Measurements from ENCODE around the gene ZNF771. TPM values are rescaled to one million over a fixed set of nuclear protein-coding genes. Genes with fewer than 3 reads are reported as not detected.

Gene ZNF771
- polyA plus RNA-seq, 1 donor (not counting 4 experiments of a cell fraction or from before 2014, with no cell fraction given) = 4.0 TPM

- Histone ChIP-seq H3K4me3 (ENCODE audit: control insufficient read depth in 2 of 3, extremely low read depth in 1 of 3, insufficient read depth in 2 of 3, low read depth in 1 of 3, low read length in 3 of 3) (no peak overlapping the region), H4K20me1 (ENCODE audit: control insufficient read depth, extremely low read depth, insufficient read depth, low read length) (no peaks in the 10 kb centered on the region), H3K9me1 (ENCODE audit: control insufficient read depth, extremely low read depth, insufficient read depth, low read length) (no peaks in the 10 kb centered on the region), H3K27me3 (ENCODE audit: control insufficient read depth, extremely low read depth, insufficient read depth, low read length) (no peaks in the 10 kb centered on the region), H3K4me1 (ENCODE audit: control insufficient read depth, extremely low read depth, insufficient read depth, low read length) (peaks cover 9% of the 10 kb centered on the region), H2AFZ (ENCODE audit: control insufficient read depth, low read length) (no peak overlapping the region), H3K9me3 (ENCODE audit: control insufficient read depth, low read depth, low read length) (no peaks in the 10 kb centered on the region), H3K79me2 (ENCODE audit: control insufficient read depth, insufficient read depth, low read length) (no peaks in the 10 kb centered on the region), H3K9ac (ENCODE audit: control insufficient read depth, extremely low read depth, insufficient read depth, low read length) (no peak overlapping the region), H3K4me2 (ENCODE audit: control insufficient read depth, extremely low read depth, insufficient read depth, low read depth, low read length) (no peak overlapping the region), H3K27ac (ENCODE audit: control insufficient read depth, insufficient read depth, low read length) (no peak overlapping the region), H3K36me3 (ENCODE audit: control insufficient read depth in 2 of 2, extremely low read depth in 1 of 2, insufficient read depth in 2 of 2, low read length in 2 of 2) (peaks cover 0 to 2% of the 10 kb centered on the region in 2 experiments)
- FAIRE-seq (no peak), DNase-seq (ENCODE audit: low read depth, low spot score) (no peak)
- no peak for TF ChIP-seq EZH2 (IDR thresholded peaks at IDR 0.05; ENCODE audit: low read length)
- TF ChIP-seq, protein P1, sequence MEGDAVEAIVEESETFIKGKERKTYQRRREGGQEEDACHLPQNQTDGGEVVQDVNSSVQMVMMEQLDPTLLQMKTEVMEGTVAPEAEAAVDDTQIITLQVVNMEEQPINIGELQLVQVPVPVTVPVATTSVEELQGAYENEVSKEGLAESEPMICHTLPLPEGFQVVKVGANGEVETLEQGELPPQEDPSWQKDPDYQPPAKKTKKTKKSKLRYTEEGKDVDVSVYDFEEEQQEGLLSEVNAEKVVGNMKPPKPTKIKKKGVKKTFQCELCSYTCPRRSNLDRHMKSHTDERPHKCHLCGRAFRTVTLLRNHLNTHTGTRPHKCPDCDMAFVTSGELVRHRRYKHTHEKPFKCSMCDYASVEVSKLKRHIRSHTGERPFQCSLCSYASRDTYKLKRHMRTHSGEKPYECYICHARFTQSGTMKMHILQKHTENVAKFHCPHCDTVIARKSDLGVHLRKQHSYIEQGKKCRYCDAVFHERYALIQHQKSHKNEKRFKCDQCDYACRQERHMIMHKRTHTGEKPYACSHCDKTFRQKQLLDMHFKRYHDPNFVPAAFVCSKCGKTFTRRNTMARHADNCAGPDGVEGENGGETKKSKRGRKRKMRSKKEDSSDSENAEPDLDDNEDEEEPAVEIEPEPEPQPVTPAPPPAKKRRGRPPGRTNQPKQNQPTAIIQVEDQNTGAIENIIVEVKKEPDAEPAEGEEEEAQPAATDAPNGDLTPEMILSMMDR (optimal IDR thresholded peaks at IDR 0.05 in 1 of 3, IDR thresholded peaks at IDR 0.05 in 1 of 3, conservative IDR thresholded peaks at IDR 0.05 in 1 of 3; ENCODE audit: extremely low read depth in 1 of 3, insufficient read depth in 2 of 3, low read length in 3 of 3) = no peak
- dilution Hi-C loops (cut with MboI; ENCODE audit: extremely low pct_ligation_motif_present, low sequenced_read_pairs) = no loop called here
These were observed 25.9 kb upstream of the ZNF771 start for GRCh38 chr16:30381291-30382041.

DNA sequence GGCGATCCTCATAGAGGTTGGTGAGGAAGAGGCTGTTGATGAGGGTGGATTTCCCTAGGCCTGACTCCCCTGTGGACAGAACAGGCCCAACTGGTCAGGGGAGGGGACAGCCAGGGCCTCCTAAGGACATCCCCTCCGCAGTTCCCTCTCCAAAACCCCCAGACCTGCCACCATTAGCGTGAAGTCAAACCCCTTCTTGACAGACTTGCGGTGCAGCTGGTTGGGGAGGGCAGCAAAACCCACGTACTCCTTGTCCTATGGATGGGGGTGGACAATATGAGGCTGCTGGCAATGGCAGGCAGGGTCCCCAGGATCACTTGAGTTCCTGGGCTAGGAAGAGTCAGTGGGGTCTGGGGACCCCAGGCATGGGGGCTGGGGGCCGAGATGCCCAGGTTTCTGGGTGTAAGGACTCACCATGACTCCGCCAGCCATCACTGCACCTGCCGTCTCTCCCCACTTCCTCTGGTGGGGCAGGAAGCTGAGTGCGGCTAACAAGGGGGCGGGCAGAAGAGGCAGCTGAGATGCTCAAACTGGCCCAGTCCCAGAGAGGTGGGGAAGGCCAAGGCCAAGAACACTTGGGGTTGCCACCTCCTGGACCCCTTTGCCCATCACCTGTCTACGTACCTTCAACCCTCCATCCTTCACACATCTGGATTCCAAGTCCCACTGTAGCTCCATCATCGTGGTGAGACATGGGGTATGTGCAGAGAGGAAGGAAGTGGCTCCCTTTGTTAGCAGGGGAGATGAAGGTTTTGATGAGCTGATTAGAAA is 25.1 kb upstream of the ZNF771 start, which contains the start of gene SEPTIN1:
SEPTIN1 (minus strand) TSS at position 451 of the 771 bp plus-strand sequence; CDS start at position 432, 19 bp downstream.
- dilution Hi-C loops (cut with MboI; ENCODE audit: extremely low pct_ligation_motif_present, low sequenced_read_pairs) = no loop called here
- no peak for TF ChIP-seq EZH2 (IDR thresholded peaks at IDR 0.05; ENCODE audit: low read length)
- TF ChIP-seq, protein P1 (optimal IDR thresholded peaks at IDR 0.05 in 1 of 3, IDR thresholded peaks at IDR 0.05 in 1 of 3, conservative IDR thresholded peaks at IDR 0.05 in 1 of 3; ENCODE audit: extremely low read depth in 1 of 3, insufficient read depth in 2 of 3, low read length in 3 of 3) = no peak
- Histone ChIP-seq H3K4me2 (ENCODE audit: control insufficient read depth, extremely low read depth, insufficient read depth, low read depth, low read length) (no peak within 1 kb of the TSS), H3K4me3 (ENCODE audit: control insufficient read depth in 2 of 3, extremely low read depth in 1 of 3, insufficient read depth in 2 of 3, low read depth in 1 of 3, low read length in 3 of 3) (no peak within 1 kb of the TSS), H3K36me3 (ENCODE audit: control insufficient read depth in 2 of 2, extremely low read depth in 1 of 2, insufficient read depth in 2 of 2, low read length in 2 of 2) (peaks cover 0 to 2% of the 10 kb centered on the region in 2 experiments), H3K4me1 (ENCODE audit: control insufficient read depth, extremely low read depth, insufficient read depth, low read length) (peaks cover 6% of the 10 kb centered on the region), H3K9me3 (ENCODE audit: control insufficient read depth, low read depth, low read length) (no peaks in the 10 kb centered on the region), H2AFZ (ENCODE audit: control insufficient read depth, low read length) (no peak within 1 kb of the TSS), H3K9me1 (ENCODE audit: control insufficient read depth, extremely low read depth, insufficient read depth, low read length) (no peaks in the 10 kb centered on the region), H3K9ac (ENCODE audit: control insufficient read depth, extremely low read depth, insufficient read depth, low read length) (no peak within 1 kb of the TSS), H3K79me2 (ENCODE audit: control insufficient read depth, insufficient read depth, low read length) (no peaks in the 10 kb centered on the region), H3K27me3 (ENCODE audit: control insufficient read depth, extremely low read depth, insufficient read depth, low read length) (no peaks in the 10 kb centered on the region), H4K20me1 (ENCODE audit: control insufficient read depth, extremely low read depth, insufficient read depth, low read length) (no peaks in the 10 kb centered on the region), H3K27ac (ENCODE audit: control insufficient read depth, insufficient read depth, low read length) (no peak within 1 kb of the TSS)
- DNase-seq (ENCODE audit: low read depth, low spot score) (no peak), FAIRE-seq (no peak)
